B cell (primary cell): ENCODE data around the gene FOXN1. TPM values are rescaled to one million over a fixed set of nuclear protein-coding genes. Genes with fewer than 3 reads are reported as not detected.
A peak's percentile ranks its signal among the peaks of the same experiment; 100 is the strongest.

Source experiments
- ATAC-seq: fragments of 200-7000 bp; cut with Tn5 transposase; one replicate; pipeline ENCODE4 v1.10.0; 2021; ENCODE audit warnings: low read depth, mild to moderate bottlenecking, moderate number of reproducible peaks, moderate library complexity
- CTCF ChIA-PET: fragments of 350-600 bp; sonication (Branson Sonifier 250); formaldehyde crosslinking; loops from one replicate; lab custom pipeline; 2021; ENCODE audit warnings: antibody characterized with exemption, inconsistent platforms; lab: Charles Lee
- POLR2A ChIA-PET: fragments of 350-600 bp; sonication (Branson Sonifier 250); formaldehyde crosslinking; loops from one replicate; lab custom pipeline; 2021; ENCODE audit warnings: antibody characterized with exemption; lab: Charles Lee
- DNase-seq: peaks from one replicate; pipeline ENCODE4 v3.0.0; 2013
- H2AFZ ChIP-seq: 2 replicates; pipeline ENCODE4 v1.6.1; 2012; ENCODE audit warnings: mild to moderate bottlenecking, low read depth, low read length; ENCODE audit not compliant: insufficient read depth, poor library complexity, severe bottlenecking
- H3K27ac ChIP-seq, 2 donors: 1 replicate in 1 of 2; 2 replicates in 1 of 2; pipeline ENCODE4 v1.5.1; 2012 to 2013; ENCODE audit warnings: low read length in 2 of 2, mild to moderate bottlenecking in 2 of 2, moderate library complexity in 1 of 2
- H3K27me3 ChIP-seq, 4 experiments: fragments of 200-600 bp in 1 of 4; sonication (generic) in 1 of 4; replicated peaks in 1 of 4; 1 replicate in 2 of 4; 2 replicates in 2 of 4; pipeline versions ENCODE4 v1.6.1 to v1.7.0; 2013 to 2016; ENCODE audit warnings: low read length in 3 of 4, mild to moderate bottlenecking in 2 of 4, mixed read lengths in 1 of 4, moderate library complexity in 1 of 4; ENCODE audit not compliant: insufficient read depth in 4 of 4, control insufficient read depth in 3 of 4; ENCODE audit errors: control extremely low read depth in 1 of 4
- H3K36me3 ChIP-seq, 2 experiments: replicated peaks in 1 of 2; 1 replicate in 1 of 2; 2 replicates in 1 of 2; pipeline versions ENCODE4 v1.6.1 to v1.7.1; 2013; ENCODE audit warnings: low read length in 1 of 2; ENCODE audit not compliant: insufficient read depth in 2 of 2, control insufficient read depth in 1 of 2; ENCODE audit errors: control extremely low read depth in 1 of 2, extremely low read depth in 1 of 2
- H3K4me1 ChIP-seq, 2 donors: fragments of 200-600 bp in 1 of 2; sonication (generic) in 1 of 2; 1 replicate in 1 of 2; 2 replicates in 1 of 2; pipeline versions ENCODE4 v1.5.1 to v1.6.1; 2013 to 2017; ENCODE audit warnings: low read length in 2 of 2; ENCODE audit not compliant: control insufficient read depth in 2 of 2, insufficient read depth in 2 of 2
- H3K4me2 ChIP-seq: replicated peaks from 2 replicates; pipeline ENCODE3; 2012; ENCODE audit warnings: mild to moderate bottlenecking, low read depth, low read length; ENCODE audit not compliant: poor library complexity, severe bottlenecking
- H3K4me3 ChIP-seq, 5 experiments: fragments of 200-600 bp in 1 of 5; sonication (generic) in 1 of 5; 1 replicate in 3 of 5; 2 replicates in 2 of 5; pipeline versions ENCODE4 v1.5.1 to v1.7.0; 2011 to 2016; ENCODE audit warnings: low read length in 4 of 5, mild to moderate bottlenecking in 4 of 5, low read depth in 2 of 5, control low read depth in 1 of 5, moderate library complexity in 1 of 5; ENCODE audit not compliant: insufficient read depth in 1 of 5; ENCODE audit errors: control extremely low read depth in 1 of 5, extremely low read depth in 1 of 5
- H3K79me2 ChIP-seq: fragments of 200-600 bp; sonication (generic); one replicate; pipeline ENCODE4 v1.6.0; 2016; ENCODE audit warnings: low read length; ENCODE audit not compliant: control insufficient read depth, insufficient read depth
- H3K9ac ChIP-seq: fragments of 200-600 bp; sonication (generic); 2 replicates; pipeline ENCODE4 v1.6.1; 2017; ENCODE audit warnings: mild to moderate bottlenecking, low read length, moderate library complexity
- H3K9me3 ChIP-seq, 3 donors: one replicate each; pipeline versions ENCODE4 v1.6.1 to v1.7.1; 2013; ENCODE audit warnings: low read length in 2 of 3; ENCODE audit not compliant: control insufficient read depth in 2 of 3, insufficient read depth in 1 of 3; ENCODE audit errors: control extremely low read depth in 1 of 3
- H4K20me1 ChIP-seq: 2 replicates; pipeline ENCODE4 v1.6.0; 2012; ENCODE audit warnings: mild to moderate bottlenecking, low read length; ENCODE audit not compliant: insufficient read depth, control insufficient read depth, poor library complexity, severe bottlenecking
- H3K27ac Mint-ChIP-seq: one replicate; pipeline ENCODE4 v1.8.0; 2021; ENCODE audit warnings: mixed read lengths
- H3K27me3 Mint-ChIP-seq: one replicate; pipeline ENCODE4 v1.8.0; 2021; ENCODE audit warnings: mixed read lengths
- H3K4me1 Mint-ChIP-seq: one replicate; pipeline ENCODE4 v1.8.0; 2021; ENCODE audit warnings: mixed read lengths
- H3K4me3 Mint-ChIP-seq: one replicate; pipeline ENCODE4 v1.8.0; 2021; ENCODE audit warnings: mixed read lengths
- H3K9me3 Mint-ChIP-seq: one replicate; pipeline ENCODE4 v1.8.0; 2022; ENCODE audit warnings: mixed read lengths; ENCODE audit not compliant: insufficient read depth
- CTCF ChIP-seq: fragments of 200-600 bp; IDR thresholded peaks from one replicate; pipeline ENCODE4 v1.8.0; 2022; ENCODE audit warnings: antibody characterized with exemption, mild to moderate bottlenecking
- EZH2 ChIP-seq: IDR thresholded peaks from 2 replicates; pipeline ENCODE4 v1.6.1; 2012; ENCODE audit warnings: borderline replicate concordance, low read depth, mild to moderate bottlenecking, moderate library complexity, low read length; ENCODE audit not compliant: insufficient read depth, poor library complexity, severe bottlenecking
- whole genome bisulfite sequencing: methylation state at CpG from one replicate; pipeline ENCODE4 v1.1.5; 2013; ENCODE audit warnings: missing lambda C conversion rate; ENCODE audit not compliant: insufficient coverage; 5-methylcytosine and 5-hydroxymethylcytosine counted together
- intact Hi-C: fragments of 100-400 bp; cut with micrococcal nuclease; formaldehyde crosslinking; loops from one replicate; pipeline ENCODE4 v1.10.0; 2022
- polyA plus RNA-seq: library from polyadenylated mRNA; depleted of rRNA; stranded (reverse); fragments of >200 nt; gene quantifications from 2 replicates; pipeline ENCODE4 v1.2.3, GENCODE V29; 2012
- total RNA-seq, 2 donors: library from RNA; stranded (reverse); fragments of 120-200 nt in 1 of 2; gene quantifications; 1 replicate in 1 of 2; 2 replicates in 1 of 2; pipeline versions ENCODE4 v1.2.3 to v1.2.4, GENCODE V29; 2013 to 2022

FOXN1 gene
- total and polyA plus RNA-seq, 2 donors (not counting 1 experiment from before 2014, with no cell fraction given): not detected

- H3K4me3 Mint-ChIP-seq: no peak overlapping the region
- no peaks in the 10 kb centered on the region for H3K27me3 ChIP-seq
- H3K79me2 ChIP-seq: no peaks in the 10 kb centered on the region
- DNase-seq: peak; percentile 54
- no peaks in the 10 kb centered on the region for H3K9me3 ChIP-seq
- peaks cover 6% of the 10 kb centered on the region for H3K4me1 Mint-ChIP-seq
- H3K9me3 Mint-ChIP-seq: no peaks in the 10 kb centered on the region
- TF ChIP-seq CTCF: no peak
- TF ChIP-seq EZH2: no peak
- 81% methylated on average over 3 of the region's 6 CpGs for WGBS
- no peak overlapping the region for H3K27ac ChIP-seq
- ATAC-seq: peak; percentile 65
- peaks cover 7% of the 10 kb centered on the region for H3K27me3 Mint-ChIP-seq
- H4K20me1 ChIP-seq: no peaks in the 10 kb centered on the region
- intact Hi-C loops: no loop called here
- peak overlapping the region; percentile 7 for H2AFZ ChIP-seq
- no peaks in the 10 kb centered on the region for H3K36me3 ChIP-seq
- H3K9ac ChIP-seq: no peak overlapping the region
- no peak overlapping the region for H3K4me2 ChIP-seq
- ChIA-PET CTCF (no interaction called here), POLR2A (no interaction called here)
- H3K4me3 ChIP-seq: no peak overlapping the region
- H3K4me1 ChIP-seq: peaks cover 0 to 9% of the 10 kb centered on the region in 2 donors
- peak overlapping the region; percentile 10 for H3K27ac Mint-ChIP-seq
These were observed 12.0 kb downstream of the FOXN1 start for GRCh38 chr17:28518132-28518531.

GRCh38 chr17:28518578-28518977 is 12.4 kb downstream of the FOXN1 start:
- CTCF ChIA-PET: no interaction called here

More at GRCh38 chr17:28518578-28518977, 12.4 kb downstream of the FOXN1 start:
- Histone ChIP-seq H3K4me3 (no peak overlapping the region), H4K20me1 (no peaks in the 10 kb centered on the region), H3K36me3 (no peaks in the 10 kb centered on the region), H3K4me1 (peaks cover 0 to 9% of the 10 kb centered on the region in 2 donors), H3K27ac (no peak overlapping the region), H3K79me2 (no peaks in the 10 kb centered on the region), H3K27me3 (no peaks in the 10 kb centered on the region), H3K9ac (no peak overlapping the region), H3K9me3 (no peaks in the 10 kb centered on the region), H3K4me2 (no peak overlapping the region), H2AFZ (peak overlapping the region; percentile 7)
- intact Hi-C loops: no loop called here
- no peak overlapping the region for H3K4me3 Mint-ChIP-seq
- POLR2A ChIA-PET: no interaction called here
- whole genome bisulfite sequencing: 67% methylated on average over 1 of the region's 7 CpGs
- peak overlapping the region; percentile 12 for H3K27ac Mint-ChIP-seq
- no peak for DNase-seq
- H3K9me3 Mint-ChIP-seq: no peaks in the 10 kb centered on the region
- no peak for TF ChIP-seq EZH2
- TF ChIP-seq CTCF: no peak
- peaks cover 3% of the 10 kb centered on the region for H3K27me3 Mint-ChIP-seq
- no peak for ATAC-seq
- peaks cover 6% of the 10 kb centered on the region for H3K4me1 Mint-ChIP-seq
